Mucosa of descending colon (tissue), 3 donors: ENCODE data around the gene RRAD. TPM values are rescaled to one million over a fixed set of nuclear protein-coding genes. Genes with fewer than 3 reads are reported as not detected.

Experiments
- ATAC-seq: fragments of 200-7000 bp; cut with Tn5 transposase; one replicate; pipeline ENCODE4 v1.9.1; 2020; ENCODE audit warnings: mild to moderate bottlenecking, moderate library complexity
- DNase-seq, 3 donors: peaks; one replicate each; pipeline ENCODE4 v3.0.0-alpha.2; 2020
- H3K36me3 ChIP-seq: fragments of 200-600 bp; one replicate; pipeline ENCODE4 v1.8.0; 2021; ENCODE audit warnings: low read depth, mild to moderate bottlenecking
- H3K4me1 ChIP-seq: fragments of 200-600 bp; one replicate; pipeline ENCODE4 v1.8.0; 2021; ENCODE audit warnings: low read depth, mild to moderate bottlenecking
- H3K4me3 ChIP-seq: fragments of 200-600 bp; one replicate; pipeline ENCODE4 v1.8.0; 2021; ENCODE audit warnings: mild to moderate bottlenecking
- H3K9me3 ChIP-seq: fragments of 200-600 bp; one replicate; pipeline ENCODE4 v1.8.0; 2021; ENCODE audit warnings: mild to moderate bottlenecking
- intact Hi-C, 2 donors: fragments of 100-400 bp; cut with DNase I in 1 of 2; cut with micrococcal nuclease in 1 of 2; formaldehyde crosslinking; loops; one replicate each; pipeline versions ENCODE4 v1.11.0 to v1.11.1; 2022; cut with DNase I, micrococcal nuclease
- total RNA-seq, 3 donors: library from RNA; stranded (reverse); fragmentation: NEBNext Ultra II Directional in 2 of 3; extraction: Animal tissue kit (Norgen Biotek cat#: 25700) in 2 of 3; gene quantifications; one replicate each; pipeline versions ENCODE4 v1.2.1 to v1.2.4, GENCODE V29; 2021 to 2023
- TF ChIP-seq, protein P1 (sequence below): fragments of 200-600 bp; IDR thresholded peaks from one replicate; pipeline ENCODE4 v1.8.0; 2022; ENCODE audit warnings: antibody characterized with exemption, mild to moderate bottlenecking
- donor health status: DM: no; HTN: no; CAD: no; lungs with moderate emphysema.
- donor health status: DM: no; HTN: no; CAD: no.
- donor health status: DM: no; HTN: yes; CAD: no.

Gene RRAD
- total RNA-seq, 3 donors from 2014 or later = 1.3 to 11.6 (median 1.3) TPM

DNA sequence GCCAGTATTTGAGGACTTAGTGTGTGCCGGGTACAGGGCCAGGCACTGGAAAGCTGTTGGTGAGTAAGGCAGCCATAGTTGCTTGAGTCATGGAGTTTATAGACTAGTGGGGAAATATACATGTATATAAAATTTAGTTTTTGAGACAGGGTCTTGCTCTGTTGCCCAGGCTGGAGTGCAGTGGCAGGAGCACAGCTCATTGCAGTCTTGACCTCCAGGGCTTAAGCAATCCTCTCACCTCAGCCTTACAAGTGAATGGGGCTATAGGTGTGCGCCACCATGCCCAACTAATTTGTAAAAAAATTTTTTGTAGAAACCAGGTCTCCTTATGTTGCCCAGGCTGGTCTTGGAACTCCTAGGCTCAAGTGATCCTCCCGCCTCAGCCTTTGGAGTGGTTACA lies 42.6 kb downstream of the RRAD start:
- TF ChIP-seq, protein P1, sequence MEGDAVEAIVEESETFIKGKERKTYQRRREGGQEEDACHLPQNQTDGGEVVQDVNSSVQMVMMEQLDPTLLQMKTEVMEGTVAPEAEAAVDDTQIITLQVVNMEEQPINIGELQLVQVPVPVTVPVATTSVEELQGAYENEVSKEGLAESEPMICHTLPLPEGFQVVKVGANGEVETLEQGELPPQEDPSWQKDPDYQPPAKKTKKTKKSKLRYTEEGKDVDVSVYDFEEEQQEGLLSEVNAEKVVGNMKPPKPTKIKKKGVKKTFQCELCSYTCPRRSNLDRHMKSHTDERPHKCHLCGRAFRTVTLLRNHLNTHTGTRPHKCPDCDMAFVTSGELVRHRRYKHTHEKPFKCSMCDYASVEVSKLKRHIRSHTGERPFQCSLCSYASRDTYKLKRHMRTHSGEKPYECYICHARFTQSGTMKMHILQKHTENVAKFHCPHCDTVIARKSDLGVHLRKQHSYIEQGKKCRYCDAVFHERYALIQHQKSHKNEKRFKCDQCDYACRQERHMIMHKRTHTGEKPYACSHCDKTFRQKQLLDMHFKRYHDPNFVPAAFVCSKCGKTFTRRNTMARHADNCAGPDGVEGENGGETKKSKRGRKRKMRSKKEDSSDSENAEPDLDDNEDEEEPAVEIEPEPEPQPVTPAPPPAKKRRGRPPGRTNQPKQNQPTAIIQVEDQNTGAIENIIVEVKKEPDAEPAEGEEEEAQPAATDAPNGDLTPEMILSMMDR = no peak
- no peak overlapping the region for H3K4me3 ChIP-seq
- intact Hi-C loops = no loop called here
- H3K36me3 ChIP-seq = no peaks in the 10 kb centered on the region
- H3K4me1 ChIP-seq = peaks cover 14% of the 10 kb centered on the region
- DNase-seq = no peak
- ATAC-seq = no peak
- no peaks in the 10 kb centered on the region for H3K9me3 ChIP-seq

DNA sequence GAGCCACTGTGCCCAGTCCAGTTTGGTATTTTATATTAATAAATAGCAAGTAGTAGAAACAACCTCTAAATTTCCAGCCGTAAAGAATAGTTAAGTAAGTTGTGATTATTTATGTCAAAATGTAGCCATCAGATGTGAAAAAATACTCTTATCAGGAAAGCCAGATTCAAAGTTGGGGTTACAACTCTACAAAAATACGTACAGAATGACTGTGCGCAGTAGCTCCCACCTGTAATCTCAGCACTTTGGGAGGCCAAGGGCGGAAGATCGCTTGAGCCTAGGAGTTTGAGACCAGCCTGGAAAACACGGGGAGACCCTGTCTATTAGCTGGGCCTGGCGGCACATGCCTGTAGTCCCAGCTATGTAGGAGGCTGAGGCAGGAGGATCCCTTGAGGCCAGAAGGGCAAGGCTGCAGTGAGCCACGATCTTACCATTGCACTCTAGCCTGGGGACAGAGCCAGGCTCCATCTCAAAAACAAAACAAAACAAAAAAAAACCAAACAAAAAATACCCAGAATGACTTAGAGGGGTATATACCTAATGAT lies 43.3 kb downstream of the RRAD start:
- ATAC-seq (no peak), DNase-seq (no peak)
- intact Hi-C loops = no loop called here
- H3K4me1 ChIP-seq = peaks cover 14% of the 10 kb centered on the region
- TF ChIP-seq, protein P1 = no peak
- no peaks in the 10 kb centered on the region for H3K36me3 ChIP-seq
- no peak overlapping the region for H3K4me3 ChIP-seq
- H3K9me3 ChIP-seq = no peaks in the 10 kb centered on the region

DNA sequence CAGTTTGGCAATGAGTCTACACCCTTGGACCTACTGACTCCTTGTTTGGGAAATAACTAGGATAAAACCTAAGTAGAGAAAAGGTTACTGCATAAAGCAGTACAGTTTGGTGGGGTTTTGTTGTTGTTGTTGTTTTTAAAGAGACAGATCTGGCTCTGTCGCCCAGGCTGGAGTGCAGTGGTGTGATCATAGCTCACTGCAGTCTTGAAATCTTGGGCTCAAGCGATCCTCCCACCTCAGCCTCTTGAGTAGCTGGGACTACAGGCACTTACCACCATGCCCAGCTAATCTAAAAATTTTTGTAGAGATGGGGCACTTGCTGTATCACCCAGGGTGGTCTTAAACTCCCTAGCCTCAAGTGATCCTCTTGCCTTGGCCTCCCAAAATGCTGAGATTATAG lies 43.8 kb downstream of the RRAD start:
- ATAC-seq = no peak

DNA sequence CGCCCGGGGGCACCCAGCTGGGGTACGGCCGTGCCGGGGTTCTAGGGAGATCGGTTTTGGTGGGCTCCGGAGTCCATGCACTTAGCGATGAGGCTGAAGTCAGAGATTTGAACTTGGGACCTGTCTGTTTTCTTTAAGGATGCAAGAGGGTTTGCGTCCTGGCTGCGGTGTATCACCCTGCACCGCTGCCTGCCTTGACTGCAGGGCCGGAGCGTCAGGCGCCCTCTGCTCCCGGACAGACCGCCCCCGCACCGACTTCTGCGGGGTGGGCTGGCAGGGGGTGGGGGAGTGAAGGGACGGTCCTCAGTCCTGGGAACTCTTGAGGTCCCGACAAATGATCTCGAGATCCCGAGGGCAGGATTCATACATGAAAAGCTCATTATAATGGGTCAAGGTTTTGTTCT lies 44.3 kb downstream of the RRAD start:
- Histone ChIP-seq H3K4me1 (peaks cover 14% of the 10 kb centered on the region), H3K4me3 (peak overlapping the region; percentile 52), H3K36me3 (no peaks in the 10 kb centered on the region), H3K9me3 (no peaks in the 10 kb centered on the region)
- ATAC-seq = peak; percentile 46
- intact Hi-C loops = no loop called here
- DNase-seq = no peak
- TF ChIP-seq, protein P1 = no peak

More for the DNA sequence above, 43.8 kb downstream of the RRAD start:
- Histone ChIP-seq H3K4me1 (peaks cover 14% of the 10 kb centered on the region), H3K36me3 (no peaks in the 10 kb centered on the region), H3K4me3 (no peak overlapping the region), H3K9me3 (no peaks in the 10 kb centered on the region)
- TF ChIP-seq, protein P1 = no peak
- DNase-seq = no peak
- intact Hi-C loops = no loop called here

DNA sequence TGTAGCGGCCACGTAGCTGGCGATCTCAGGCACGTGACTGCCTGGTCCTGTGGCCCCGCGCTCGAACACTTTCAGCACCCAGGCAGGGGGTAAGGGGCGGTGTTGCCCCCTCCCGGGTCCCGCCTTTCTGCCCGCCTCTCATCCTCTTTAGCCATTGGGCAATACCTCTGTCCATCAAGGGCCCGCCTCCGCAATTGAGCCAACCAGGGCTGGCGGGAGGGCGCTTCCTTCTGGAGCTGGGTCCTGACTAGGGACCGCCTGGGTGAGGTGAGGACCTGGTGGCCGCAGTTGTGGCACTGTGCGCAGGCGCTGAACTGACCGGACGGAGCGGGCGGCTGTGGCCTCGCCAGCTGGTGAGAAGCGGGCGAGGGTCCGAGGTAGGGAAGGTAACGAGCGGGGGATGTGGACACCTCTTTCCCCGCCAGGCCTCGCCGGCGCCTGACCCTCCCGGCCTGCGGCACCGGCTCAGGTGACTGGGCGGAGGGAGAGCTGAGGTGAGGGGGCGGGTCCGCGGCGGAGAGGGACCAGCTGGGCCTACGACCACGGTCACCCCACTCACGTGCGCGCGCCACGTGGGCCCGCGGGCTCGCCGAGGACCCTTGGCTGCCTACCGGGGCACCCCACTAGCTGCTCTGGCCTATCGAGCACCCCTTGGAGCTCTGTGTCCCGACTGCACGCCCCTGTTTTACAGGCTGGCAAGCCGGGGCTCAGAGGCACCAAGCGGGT lies 44.9 kb downstream of the RRAD start, which contains the start of gene PDP2:
TSS of gene PDP2 (plus strand) at position 228 of the 726 bp plus-strand sequence. CDS start 3,770 bp downstream, outside the sequence.
- peak within 1 kb of the TSS; percentile 52 for H3K4me3 ChIP-seq
- ATAC-seq (peak; percentile 97), DNase-seq (peak; percentile 94 to 97 (median 96))
- no peaks in the 10 kb centered on the region for H3K36me3 ChIP-seq
- TF ChIP-seq, protein P1 = no peak
- peaks cover 14% of the 10 kb centered on the region for H3K4me1 ChIP-seq
- intact Hi-C loops = no loop called here
- H3K9me3 ChIP-seq = no peaks in the 10 kb centered on the region
